DOHH2 (cell line): ENCODE data around the gene DAPK2.

Experiments
- CTCF ChIP-seq: fragments of 200-600 bp; sonication (generic); IDR thresholded peaks from one replicate; pipeline ENCODE4 v1.5.1; 2014; ENCODE audit warnings: antibody characterized with exemption, mild to moderate bottlenecking, low read depth, low read length; ENCODE audit not compliant: poor library complexity, severe bottlenecking
- EZH2phosphoT487 ChIP-seq: fragments of 200-600 bp; sonication (generic); IDR thresholded peaks from 2 replicates; pipeline ENCODE4 v1.6.1; 2017; ENCODE audit warnings: borderline replicate concordance, mild to moderate bottlenecking, antibody characterized with exemption, low read length, moderate library complexity, mixed read lengths

- TF ChIP-seq CTCF (no peak), EZH2phosphoT487 (no peak)
Measured at GRCh38 chr15:63931556-63931955, 114.7 kb downstream of the DAPK2 start.
